Measurements from ENCODE around the gene TMEM38A. TPM values are rescaled to one million over a fixed set of nuclear protein-coding genes. Genes with fewer than 3 reads are reported as not detected.
"Not testable (repeated sequence)": the region's sequence is repeated elsewhere in the genome, so short reads cannot be mapped to it uniquely, and the experiment has no call there.

Gene TMEM38A
- polyA plus RNA-seq, 3 donors = 7.7 to 10.6 (median 10.0) TPM

DNA sequence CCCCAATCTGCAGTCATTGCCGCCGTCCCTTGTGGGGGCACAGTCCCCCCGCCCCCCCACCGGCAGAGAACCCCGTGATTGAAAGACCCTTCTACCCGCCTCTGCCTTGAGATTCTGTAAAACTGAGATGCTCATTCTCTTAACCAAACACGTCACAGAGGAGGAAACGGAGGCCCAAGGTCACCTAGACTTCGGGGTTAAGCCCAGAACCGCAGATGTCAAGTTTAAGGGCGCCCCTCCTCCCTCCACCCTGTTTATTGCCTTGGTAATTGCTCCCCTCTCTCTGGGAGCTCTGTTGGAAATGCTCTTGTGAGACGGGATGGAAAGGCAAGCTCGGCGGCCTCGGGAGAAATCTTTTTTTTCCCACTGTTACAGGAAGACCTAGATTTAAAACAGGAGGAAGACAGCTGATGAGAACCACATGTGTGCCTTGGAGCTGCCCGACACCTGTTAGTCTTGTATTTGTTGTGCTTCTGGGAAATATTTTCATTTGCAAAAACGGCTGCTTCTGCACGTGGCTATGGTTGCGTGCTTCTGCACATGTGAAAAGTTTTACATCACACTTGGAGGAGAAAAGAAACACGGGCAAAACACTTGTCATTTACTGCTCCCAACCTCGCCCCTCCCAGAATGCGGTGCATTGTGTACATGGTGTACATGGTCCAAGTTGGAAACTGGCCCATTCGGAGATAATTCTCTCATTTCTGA, 31.8 kb upstream of the TMEM38A start:
- peak; percentile 44 for DNase-seq

DNA sequence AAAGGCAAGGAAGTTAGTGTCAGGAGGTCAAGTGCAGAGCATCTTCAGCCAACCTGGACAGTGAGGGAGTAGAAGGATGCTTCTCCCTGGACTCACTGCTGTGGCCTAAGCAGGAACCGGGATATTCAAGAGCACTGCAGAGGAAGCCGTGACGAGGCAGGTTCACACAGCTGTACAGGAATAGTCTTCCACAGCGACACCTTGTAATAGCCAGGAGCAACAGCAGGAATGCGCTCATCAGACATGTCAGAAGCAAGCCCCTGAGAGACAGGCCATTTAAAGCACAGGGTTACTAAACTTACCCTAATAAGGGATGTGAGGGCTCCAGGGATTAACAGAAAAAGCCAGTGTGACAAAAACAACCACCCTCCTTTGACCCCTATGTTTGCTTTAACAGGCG, 29.5 kb upstream of the TMEM38A start:
- DNase-seq = no peak

DNA sequence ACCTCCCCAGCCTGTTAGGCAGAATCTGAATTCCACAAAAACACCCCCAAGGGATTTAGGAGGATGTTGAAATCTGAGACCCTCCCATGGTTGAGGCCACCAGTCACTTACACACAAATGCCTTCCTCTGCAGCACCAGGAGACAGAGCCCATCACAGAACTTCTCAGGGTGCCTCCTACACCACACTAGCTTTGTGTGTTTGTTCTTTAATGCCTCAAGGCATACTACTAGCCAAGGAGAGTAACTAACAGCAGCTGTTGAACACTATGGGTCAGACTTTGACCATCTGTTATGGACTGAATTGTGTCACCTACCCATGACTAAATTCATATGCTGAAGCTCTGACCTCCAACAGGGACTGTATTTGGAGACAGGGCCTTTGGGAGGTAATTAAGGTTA, 23.4 kb upstream of the TMEM38A start:
- no peak for DNase-seq

DNA sequence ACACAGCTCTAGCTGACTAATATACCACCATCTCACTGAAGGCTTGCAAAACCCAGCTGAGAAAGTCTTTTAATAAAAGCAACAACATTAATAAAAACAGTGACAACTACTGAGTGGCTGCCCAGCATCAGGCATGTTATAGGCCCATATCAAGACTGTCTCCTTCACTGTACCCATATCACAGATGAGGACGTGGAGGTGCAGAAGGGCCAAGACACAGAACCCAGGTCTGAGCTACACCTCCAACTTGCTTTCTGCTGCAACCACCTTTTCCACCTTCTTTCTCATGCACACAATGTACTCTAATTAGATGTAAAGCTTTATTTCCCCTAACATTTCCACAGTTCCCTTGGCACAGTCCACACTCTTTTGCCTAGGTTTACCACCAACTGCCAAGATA, 22.3 kb upstream of the TMEM38A start:
- DNase-seq = no peak

DNA sequence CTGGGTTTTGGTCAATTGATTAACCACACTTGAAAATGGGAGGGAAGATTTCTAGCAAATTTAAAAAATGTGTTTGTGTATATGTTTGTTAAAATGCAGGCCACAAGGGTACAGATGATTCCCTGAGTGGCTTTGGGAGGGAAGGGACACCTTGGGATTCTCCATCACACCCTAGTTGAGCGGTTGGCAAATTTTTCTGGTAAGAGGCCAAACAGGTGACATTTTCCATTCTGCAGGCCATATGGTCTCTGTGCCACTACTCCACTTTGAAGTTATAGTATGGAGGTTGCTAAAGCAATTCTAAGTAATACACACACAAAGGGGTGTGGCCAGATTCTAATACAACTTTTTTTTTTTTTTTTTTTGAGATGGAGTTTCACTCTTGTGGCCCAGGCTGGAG, 20.0 kb upstream of the TMEM38A start:
- no peak for DNase-seq

DNA sequence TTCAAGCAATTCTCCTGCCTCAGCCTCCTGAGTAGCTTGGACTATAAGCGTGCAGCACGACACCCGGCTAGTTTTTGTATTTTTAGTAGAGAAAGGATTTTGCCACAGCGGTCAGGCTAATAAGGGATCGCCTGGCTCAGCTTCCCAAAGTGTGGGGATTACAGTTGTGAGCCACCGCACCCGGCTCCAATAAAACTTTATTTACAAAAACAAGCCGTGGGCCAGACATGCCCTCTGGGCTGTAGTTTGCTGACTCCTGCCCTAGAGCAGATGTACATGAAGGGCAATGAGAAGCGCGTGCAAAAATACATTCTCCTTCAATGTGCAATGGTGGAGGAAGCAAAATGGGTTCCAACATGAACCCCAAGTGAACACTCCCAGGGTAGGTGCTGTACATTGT, 19.2 kb upstream of the TMEM38A start:
- no peak for DNase-seq

DNA sequence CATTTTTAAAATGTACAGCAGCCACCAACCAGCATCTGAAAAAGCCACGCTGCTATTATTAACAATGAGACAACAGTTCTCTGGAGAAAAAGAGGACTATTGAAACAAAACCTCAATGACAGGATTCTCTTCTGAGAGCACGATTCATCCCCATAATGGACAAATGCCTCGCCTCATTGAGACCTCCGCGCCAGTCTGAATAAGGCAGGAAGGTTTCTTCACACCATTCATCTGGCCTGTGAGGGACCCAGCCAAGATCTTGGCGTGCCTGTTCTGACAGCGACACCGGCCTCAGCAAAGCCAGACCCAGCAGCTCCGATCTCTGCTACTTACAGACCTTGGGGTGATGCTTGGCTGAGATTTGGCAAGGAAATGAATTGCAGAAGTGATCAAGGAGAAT, 15.8 kb upstream of the TMEM38A start:
- no peak for DNase-seq

DNA sequence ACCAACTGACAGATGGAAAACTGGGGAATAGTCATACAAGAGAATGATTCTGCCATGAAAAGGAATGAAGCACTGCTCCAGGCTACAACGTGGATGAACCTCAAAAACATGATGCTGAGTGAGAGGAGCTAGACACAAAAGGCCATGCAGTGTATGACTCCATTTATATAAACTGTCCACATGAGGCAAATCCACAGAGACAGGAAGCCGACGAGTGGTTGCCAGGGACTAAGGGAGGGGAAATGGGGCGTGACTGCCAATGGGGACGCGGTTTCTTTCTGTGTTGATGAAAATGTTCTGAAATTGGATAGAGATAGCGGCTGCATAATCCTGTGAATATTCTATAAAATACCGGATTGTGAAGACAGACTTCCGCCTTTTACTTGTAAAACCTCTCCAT, 11.2 kb upstream of the TMEM38A start:
- DNase-seq = no peak

DNA sequence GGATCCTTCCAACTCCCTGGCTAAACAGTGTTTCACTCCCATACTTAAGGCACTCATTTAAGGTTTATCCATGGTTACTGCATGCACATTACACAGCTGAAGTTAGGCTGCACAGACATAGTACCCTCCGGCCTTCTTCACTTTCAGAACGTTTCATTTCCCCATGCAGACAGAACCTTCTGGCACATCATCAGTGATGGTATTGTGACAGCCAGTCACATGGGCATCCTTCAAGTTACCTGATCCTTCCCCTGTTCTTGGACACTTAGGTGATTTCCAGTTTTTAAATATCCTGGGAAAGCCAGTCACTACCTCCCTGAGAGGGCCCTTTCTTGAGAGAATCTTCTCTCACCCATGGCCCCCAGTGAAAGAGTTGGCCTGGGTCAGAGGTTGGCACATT, 10.1 kb upstream of the TMEM38A start:
- DNase-seq = no peak

DNA sequence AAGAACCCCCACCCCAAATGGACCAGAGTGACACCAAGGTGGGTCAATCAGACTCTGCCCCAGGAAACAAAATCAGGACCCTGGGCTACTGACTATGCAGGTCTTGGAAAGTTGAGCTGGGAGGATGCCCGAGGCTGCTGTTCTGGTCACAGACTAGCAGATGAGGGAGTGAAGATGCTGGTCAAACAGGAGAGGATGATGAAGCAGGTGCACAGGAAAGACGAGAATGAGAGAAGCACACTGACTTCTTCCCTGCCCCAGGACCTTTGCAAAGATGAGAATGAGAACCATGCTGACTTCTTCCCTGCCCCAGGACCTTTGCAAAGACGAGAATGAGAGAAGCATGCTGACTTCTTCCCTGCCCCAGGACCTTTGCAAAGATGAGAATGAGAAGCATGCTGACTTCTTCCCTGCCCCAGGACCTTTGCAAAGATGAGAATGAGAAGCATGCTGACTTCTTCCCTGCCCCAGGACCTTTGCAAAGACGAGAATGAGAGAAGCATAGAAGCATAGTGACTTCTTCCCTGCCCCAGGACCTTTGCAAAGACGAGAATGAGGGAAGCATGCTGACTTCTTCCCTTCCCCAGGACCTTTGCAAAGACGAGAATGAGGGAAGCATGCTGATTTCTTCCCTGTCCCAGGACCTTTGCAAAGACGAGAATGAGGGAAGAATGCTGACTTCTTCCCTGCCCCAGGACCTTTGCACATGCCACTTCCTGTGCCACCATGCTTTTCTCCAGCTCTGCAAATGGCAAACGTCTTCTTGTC, 9.3 kb upstream of the TMEM38A start:
- not testable (repeated sequence) for DNase-seq

DNA sequence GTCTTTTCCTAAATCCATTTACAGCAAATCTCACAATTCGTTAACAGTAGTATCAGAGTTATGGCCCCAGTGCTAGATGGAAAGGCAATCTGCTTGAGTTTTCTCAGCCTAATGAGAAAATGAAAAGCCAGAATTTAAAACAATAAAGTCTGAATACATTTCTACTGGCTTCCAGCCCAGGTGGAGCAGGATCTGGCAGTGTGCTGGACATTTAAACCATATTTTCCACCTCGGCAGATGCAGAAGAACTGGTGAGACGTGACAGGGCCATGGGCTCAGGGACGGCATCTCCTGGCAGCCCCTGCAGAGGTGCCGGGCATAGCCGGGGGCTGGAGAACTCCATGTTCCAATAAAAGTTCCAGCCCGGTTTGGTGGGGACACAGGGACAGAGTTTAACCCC, 8.1 kb upstream of the TMEM38A start:
- DNase-seq = no peak

DNA sequence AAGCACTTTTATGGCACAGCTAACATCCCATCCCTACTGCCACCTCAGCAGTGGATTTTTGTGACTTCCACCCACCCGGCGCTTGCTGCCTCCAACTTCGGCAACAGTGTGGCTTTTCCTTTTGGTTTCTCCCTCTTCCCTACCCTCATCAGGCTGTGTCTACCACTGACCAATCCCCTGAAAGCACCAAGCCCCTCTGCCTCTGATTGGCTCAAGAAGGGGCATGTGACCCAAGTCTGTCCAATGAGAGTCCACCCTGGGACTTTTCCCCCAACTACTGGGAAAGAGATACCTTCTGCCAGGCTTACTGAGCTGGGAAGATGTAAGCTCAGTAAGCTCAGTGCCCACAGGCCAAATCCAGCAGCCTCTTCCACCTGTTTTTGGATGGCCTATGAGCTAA, 6.8 kb upstream of the TMEM38A start:
- DNase-seq = no peak

DNA sequence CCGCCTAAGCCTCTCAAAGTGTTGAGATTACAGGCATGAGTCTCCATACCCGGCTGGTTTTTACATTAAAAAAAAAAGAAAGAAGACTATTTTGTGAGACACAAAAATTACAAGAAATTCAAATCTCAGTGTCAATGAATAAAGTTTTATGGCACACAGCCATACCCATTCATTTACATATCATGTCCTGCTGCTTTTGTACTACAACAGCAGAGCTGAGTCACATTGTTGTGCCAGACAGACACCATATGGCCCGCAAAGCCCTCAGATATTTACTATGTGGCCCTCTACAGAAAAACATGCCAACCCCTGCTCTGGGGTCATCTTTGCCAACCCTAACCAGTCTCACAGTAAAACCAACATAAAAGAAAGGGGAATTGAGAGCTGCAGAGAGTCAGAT, 6.3 kb upstream of the TMEM38A start:
- DNase-seq = no peak

DNA sequence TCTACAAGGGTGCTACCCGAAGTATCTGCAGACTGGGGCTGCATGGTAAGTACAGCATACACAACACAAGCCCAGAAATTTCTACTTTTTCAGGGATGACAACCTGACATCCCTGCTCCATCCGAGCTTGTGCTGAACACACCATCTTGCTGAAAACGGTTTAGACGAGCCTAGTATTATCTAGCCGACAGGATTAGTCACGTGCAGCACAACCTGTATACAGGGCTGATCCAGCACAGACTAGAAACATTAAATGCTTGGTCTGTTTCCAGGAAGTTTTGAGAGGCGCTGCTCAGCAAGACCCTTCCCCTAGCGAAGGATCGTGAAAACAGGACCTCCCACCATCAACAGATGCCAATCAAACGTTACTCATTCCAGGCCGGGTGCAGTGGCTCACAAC, 5.2 kb upstream of the TMEM38A start:
- no peak for DNase-seq

DNA sequence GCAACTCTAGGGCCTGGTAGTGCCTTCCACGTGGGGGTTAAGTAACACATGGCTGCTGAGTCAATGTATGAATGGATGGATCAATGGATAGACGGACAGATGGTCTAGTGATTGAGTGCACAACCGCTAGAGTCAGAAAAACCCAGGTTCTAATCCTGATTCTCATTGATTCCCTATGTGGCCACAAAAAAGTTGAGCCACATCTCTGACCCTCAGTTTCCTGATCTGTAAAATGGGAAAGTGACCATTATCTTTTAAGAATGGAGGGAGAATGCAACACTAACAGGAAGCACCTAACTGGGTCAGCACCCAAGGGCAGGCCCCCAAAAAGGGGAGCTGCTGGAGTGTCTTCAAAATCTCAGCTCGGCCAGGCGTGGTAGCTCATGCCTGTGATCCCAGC, 3.6 kb upstream of the TMEM38A start:
- DNase-seq = no peak

DNA sequence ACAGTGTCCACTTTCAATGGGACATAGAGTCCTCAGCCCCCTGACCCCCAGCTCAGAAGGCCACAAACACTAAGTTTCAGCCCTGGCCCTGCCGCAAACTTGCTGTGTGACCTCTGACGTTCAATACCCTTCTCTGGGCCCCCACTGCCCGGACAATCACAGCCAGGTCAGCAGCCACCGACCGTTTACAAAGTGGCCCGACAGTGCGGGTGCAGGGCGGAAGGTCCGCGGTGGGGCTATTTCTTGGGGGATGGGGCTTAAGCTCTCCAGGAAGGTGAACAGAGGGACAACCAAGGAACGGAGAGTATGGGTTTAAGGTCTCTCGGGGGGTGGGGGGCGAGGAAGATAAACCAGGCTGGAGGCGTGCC, 1.5 kb upstream of the TMEM38A start:
- no peak for DNase-seq

DNA sequence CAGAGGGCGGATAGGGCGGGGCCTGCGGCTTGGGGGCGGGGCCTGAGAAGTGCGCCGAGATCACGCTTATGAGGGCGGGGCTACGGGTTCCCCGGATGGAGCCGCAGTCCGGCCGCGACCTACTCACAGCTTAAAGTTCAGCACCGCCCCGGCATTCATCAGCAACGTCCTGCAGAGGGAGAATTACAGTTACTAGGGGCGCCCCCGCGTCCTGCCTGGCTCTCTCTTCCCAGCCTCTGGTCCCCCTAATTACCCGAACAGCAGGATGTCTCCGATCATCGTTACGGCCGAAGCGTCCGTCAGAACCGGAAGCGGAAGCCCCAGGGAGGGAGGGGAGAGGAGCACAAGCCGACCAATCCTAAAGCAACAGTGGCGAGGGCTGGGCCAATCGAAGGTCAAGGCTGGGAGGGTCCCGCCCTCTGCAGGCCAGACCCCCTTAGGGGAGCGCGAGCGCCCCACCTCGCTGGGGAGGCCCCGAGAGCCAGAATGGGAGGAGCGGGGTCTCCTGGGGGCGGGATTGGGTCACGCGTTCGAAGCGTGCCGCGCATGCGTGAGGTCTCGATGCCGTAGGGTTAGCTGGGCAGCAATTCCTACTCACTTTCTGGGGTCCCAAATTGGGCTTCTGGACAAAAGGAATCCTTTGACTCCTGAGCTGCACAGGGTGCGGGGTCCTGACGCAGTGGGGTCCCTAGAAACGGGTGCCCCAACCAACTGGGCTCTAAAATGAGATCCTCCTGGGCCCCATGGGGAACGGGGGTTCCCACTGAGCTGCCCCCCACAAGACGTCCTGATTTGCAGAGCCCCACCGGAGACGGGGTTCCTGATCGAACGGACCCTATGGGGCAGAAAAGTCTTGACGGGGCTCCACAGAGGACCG, 869 bp upstream of the TMEM38A start, which contains the start of gene SMIM7:
SMIM7 (minus strand) TSS at position 313 of the 877 bp plus-strand sequence; CDS start at position 279, 34 bp downstream.
- peak; percentile 99 for DNase-seq

DNA sequence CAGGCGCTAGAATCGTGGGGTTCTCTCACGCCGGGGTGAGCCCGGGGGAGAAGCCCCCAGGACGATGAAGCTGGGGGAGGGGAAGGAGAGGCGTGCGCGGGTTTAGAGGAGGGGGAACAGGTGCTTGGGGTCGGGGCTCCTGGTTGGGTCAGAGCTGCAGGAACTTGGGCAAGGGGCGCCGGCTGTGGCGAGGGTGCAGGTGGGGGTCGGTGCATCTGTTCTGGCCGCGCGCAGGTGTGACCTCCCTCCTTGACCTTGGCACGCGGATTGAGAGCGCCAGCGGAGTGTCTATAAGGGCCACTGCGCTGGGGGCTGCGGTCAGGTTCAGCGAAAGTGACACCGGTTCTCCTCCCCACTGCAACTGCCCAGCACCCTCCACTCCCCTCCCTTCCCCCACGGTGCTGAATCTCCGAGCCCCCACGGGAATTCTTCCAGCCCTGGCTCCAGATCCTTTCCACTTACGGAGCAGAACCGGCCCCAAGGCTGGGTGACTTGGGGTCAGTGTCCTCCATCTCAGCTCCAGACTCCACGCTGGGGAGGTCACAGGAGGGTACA, 618 bp downstream of the TMEM38A start:
- no peak for DNase-seq

DNA sequence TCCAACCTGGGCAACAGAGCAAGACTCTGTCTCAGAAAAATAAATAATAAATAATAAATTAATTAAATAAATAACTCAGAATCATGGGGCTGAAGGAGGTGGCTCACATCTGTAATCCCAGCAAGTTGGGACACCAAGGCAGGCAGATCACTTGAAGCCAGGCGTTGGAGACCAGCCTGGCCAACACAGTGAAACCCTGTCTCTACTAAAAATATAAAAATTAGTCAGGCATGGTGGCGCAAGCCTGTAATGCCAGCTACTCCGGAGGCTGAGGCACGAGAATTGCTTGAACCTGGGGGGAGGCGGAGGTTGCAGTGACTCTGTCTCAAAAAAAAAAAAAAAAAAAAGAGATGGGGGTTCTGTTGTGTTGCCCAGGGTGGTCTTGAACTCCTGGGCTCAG, 7.2 kb downstream of the TMEM38A start:
- no peak for DNase-seq

DNA sequence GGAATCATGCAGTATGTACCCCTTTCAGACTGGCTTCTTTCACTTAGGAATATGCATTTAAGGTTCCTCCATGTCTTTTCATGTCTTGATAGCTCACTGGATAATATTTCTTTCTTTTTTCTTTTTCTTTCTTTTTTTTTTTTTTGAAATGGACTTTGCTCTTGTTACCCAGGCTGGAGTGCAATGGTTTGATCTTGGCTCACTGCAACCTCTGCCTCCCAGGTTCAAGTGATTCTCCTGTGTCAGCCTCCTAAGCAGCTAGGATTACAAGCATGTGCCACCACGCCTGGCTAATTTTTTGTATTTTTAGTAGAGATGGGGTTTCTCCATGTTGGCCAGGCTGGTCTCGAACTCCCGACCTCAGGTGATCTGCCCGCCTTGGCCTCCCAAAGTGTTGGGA, 7.8 kb downstream of the TMEM38A start:
- not testable (repeated sequence) for DNase-seq

DNA sequence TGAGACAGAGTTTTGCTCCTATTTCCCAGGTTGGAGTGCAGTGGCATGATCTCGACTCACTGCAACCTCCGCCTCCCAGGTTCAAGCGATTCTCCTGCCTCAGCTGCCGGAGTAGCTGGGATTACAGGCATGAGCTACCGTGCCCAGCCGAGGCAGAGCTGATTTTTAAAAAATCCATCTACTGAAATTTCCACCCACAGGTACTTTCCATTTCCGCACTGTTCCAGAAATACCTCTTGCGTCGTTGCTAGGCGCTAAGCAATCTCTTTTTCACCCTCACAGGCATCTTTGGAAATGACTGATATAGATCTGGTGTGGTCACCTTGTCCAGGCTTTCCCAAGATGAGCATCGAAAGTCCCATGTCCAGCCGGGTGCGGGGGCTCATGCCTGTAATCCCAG, 9.4 kb downstream of the TMEM38A start:
- no peak for DNase-seq

DNA sequence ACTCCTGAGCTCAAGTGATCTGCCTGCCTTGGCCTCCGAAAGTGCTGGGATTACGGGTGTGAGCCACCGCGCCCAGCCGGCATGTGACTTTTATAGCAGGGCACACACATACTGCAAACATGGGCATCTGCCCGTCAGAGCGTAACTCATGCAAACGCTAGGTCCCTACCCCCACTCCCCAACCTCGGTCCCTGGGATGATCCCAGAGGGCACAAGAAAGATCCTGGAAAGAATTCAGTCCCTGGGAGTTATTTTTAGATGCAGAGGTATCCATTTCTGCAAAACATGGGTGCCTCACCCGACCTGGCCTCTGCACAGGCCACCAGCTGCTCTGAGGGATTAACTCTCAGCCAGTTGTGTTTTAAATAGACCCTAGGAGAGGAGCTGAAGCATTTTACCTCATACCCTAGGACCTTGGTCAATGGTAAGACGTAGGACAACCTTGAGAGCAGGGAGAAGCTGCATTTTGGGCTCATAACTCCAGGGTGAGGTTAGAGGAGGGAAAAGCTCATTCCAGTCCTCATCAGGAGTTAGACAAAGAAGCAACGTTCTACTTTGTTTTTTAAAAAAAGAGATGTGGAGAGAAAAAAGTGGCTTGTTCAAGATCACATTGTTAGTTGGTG, 10.8 kb downstream of the TMEM38A start:
- no peak for DNase-seq

All from renal pelvis (tissue), 4 donors.